AG09319 (cell line): ENCODE measurements around the gene BCAP31.

Source experiments
- DNase-seq: peaks from one replicate; pipeline ENCODE4 v3.0.0-alpha.2; 2010; ENCODE audit warnings: low read depth; ENCODE audit errors: extremely low read depth
- TF ChIP-seq, protein P1 (sequence below): IDR thresholded peaks from 2 replicates; pipeline ENCODE4 v1.5.1; 2011; ENCODE audit warnings: low read depth, mild to moderate bottlenecking, inconsistent platforms, low read length, moderate library complexity

The BCAP31 gene

DNA sequence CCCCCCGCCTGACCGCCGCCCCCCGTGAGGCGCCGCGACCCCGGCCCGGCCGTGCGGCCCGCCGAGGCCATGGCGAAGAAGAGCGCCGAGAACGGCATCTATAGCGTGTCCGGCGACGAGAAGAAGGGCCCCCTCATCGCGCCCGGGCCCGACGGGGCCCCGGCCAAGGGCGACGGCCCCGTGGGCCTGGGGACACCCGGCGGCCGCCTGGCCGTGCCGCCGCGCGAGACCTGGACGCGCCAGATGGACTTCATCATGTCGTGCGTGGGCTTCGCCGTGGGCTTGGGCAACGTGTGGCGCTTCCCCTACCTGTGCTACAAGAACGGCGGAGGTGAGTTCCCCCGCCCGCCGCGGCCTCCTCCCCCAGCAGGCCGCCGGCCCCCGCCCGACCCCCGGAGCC is 35.7 kb downstream of the BCAP31 start:
- no peak for DNase-seq
- TF ChIP-seq, protein P1, sequence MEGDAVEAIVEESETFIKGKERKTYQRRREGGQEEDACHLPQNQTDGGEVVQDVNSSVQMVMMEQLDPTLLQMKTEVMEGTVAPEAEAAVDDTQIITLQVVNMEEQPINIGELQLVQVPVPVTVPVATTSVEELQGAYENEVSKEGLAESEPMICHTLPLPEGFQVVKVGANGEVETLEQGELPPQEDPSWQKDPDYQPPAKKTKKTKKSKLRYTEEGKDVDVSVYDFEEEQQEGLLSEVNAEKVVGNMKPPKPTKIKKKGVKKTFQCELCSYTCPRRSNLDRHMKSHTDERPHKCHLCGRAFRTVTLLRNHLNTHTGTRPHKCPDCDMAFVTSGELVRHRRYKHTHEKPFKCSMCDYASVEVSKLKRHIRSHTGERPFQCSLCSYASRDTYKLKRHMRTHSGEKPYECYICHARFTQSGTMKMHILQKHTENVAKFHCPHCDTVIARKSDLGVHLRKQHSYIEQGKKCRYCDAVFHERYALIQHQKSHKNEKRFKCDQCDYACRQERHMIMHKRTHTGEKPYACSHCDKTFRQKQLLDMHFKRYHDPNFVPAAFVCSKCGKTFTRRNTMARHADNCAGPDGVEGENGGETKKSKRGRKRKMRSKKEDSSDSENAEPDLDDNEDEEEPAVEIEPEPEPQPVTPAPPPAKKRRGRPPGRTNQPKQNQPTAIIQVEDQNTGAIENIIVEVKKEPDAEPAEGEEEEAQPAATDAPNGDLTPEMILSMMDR = no peak

- TF ChIP-seq, protein P1 = no peak
- no peak for DNase-seq
These were observed 36.1 kb downstream of the BCAP31 start for GRCh38 chrX:153688071-153688470.

- DNase-seq = peak; percentile 15
- TF ChIP-seq, protein P1 = peak; percentile 25
These were observed 36.8 kb downstream of the BCAP31 start, which contains the start of gene SLC6A8 for GRCh38 chrX:153687121-153688039. TSS of gene SLC6A8 (plus strand) at chrX:153687926. CDS start at chrX:153688575, 649 bp downstream.

GRCh38 chrX:153686711-153687110 is 37.5 kb downstream of the BCAP31 start:
- no peak for DNase-seq
- TF ChIP-seq, protein P1 = no peak

- no peak for DNase-seq
- TF ChIP-seq, protein P1 = no peak
These were observed 38.2 kb downstream of the BCAP31 start for GRCh38 chrX:153685751-153686696.

GRCh38 chrX:153685156-153685536 is 39.0 kb downstream of the BCAP31 start:
- TF ChIP-seq, protein P1 = no peak
- no peak for DNase-seq
